Measurements from ENCODE around the gene RGS14. TPM values are rescaled to one million over a fixed set of nuclear protein-coding genes. Genes with fewer than 3 reads are reported as not detected.

The RGS14 gene
- total RNA-seq, 1 donor from 2014 or later, result 6.2 TPM

GRCh38 chr5:177334781-177335700 is 22.7 kb upstream of the RGS14 start:
- DNase-seq (ENCODE audit: extremely low spot score, unreplicated experiment), result no peak
- Mint-ChIP-seq H3K4me1 (ENCODE audit: unreplicated experiment) (no peaks in the 10 kb centered on the region), H3K36me3 (ENCODE audit: unreplicated experiment) (peaks cover 47% of the 10 kb centered on the region), H3K27me3 (ENCODE audit: unreplicated experiment) (no peaks in the 10 kb centered on the region), H3K9me3 (ENCODE audit: unreplicated experiment) (no peaks in the 10 kb centered on the region), H3K27ac (ENCODE audit: unreplicated experiment) (no peak overlapping the region), H3K4me3 (ENCODE audit: unreplicated experiment) (no peak overlapping the region)
- TF ChIP-seq CTCF (IDR thresholded peaks at IDR 0.05), result no peak

- H3K27me3 Mint-ChIP-seq (ENCODE audit: unreplicated experiment), result no peaks in the 10 kb centered on the region
- no peak for TF ChIP-seq CTCF (IDR thresholded peaks at IDR 0.05)
- H3K27ac Mint-ChIP-seq (ENCODE audit: unreplicated experiment), result no peak overlapping the region
- no peak overlapping the region for H3K4me3 Mint-ChIP-seq (ENCODE audit: unreplicated experiment)
- peaks cover 40% of the 10 kb centered on the region for H3K36me3 Mint-ChIP-seq (ENCODE audit: unreplicated experiment)
- DNase-seq (ENCODE audit: extremely low spot score, unreplicated experiment), result no peak
- no peaks in the 10 kb centered on the region for H3K4me1 Mint-ChIP-seq (ENCODE audit: unreplicated experiment)
- H3K9me3 Mint-ChIP-seq (ENCODE audit: unreplicated experiment), result no peaks in the 10 kb centered on the region
These were observed 22.0 kb upstream of the RGS14 start for GRCh38 chr5:177335701-177336065.

- DNase-seq (ENCODE audit: extremely low spot score, unreplicated experiment), result no peak
These were observed 21.6 kb upstream of the RGS14 start for GRCh38 chr5:177336112-177336511.

GRCh38 chr5:177336603-177337494 is 20.9 kb upstream of the RGS14 start:
- H3K4me3 Mint-ChIP-seq (ENCODE audit: unreplicated experiment), result no peak overlapping the region
- H3K27ac Mint-ChIP-seq (ENCODE audit: unreplicated experiment), result no peak overlapping the region
- H3K36me3 Mint-ChIP-seq (ENCODE audit: unreplicated experiment), result peaks cover 42% of the 10 kb centered on the region
- no peaks in the 10 kb centered on the region for H3K4me1 Mint-ChIP-seq (ENCODE audit: unreplicated experiment)
- no peak for TF ChIP-seq CTCF (IDR thresholded peaks at IDR 0.05)
- no peaks in the 10 kb centered on the region for H3K27me3 Mint-ChIP-seq (ENCODE audit: unreplicated experiment)
- H3K9me3 Mint-ChIP-seq (ENCODE audit: unreplicated experiment), result no peaks in the 10 kb centered on the region
- no peak for DNase-seq (ENCODE audit: extremely low spot score, unreplicated experiment)

More at GRCh38 chr5:177336112-177336511, 21.6 kb upstream of the RGS14 start:
- Mint-ChIP-seq H3K9me3 (ENCODE audit: unreplicated experiment) (no peaks in the 10 kb centered on the region), H3K27me3 (ENCODE audit: unreplicated experiment) (no peaks in the 10 kb centered on the region), H3K36me3 (ENCODE audit: unreplicated experiment) (peaks cover 38% of the 10 kb centered on the region), H3K4me1 (ENCODE audit: unreplicated experiment) (no peaks in the 10 kb centered on the region), H3K4me3 (ENCODE audit: unreplicated experiment) (no peak overlapping the region), H3K27ac (ENCODE audit: unreplicated experiment) (no peak overlapping the region)
- peak; percentile 17 for TF ChIP-seq CTCF (IDR thresholded peaks at IDR 0.05)
